GM10847 (cell line): Measurements from ENCODE around the gene ZNF445.

Experiments used
- POLR2A ChIP-seq: IDR thresholded peaks from 2 replicates; pipeline ENCODE4 v1.6.1; 2011; ENCODE audit not compliant: insufficient read length; ENCODE audit errors: extremely low read depth

The ZNF445 gene

DNA sequence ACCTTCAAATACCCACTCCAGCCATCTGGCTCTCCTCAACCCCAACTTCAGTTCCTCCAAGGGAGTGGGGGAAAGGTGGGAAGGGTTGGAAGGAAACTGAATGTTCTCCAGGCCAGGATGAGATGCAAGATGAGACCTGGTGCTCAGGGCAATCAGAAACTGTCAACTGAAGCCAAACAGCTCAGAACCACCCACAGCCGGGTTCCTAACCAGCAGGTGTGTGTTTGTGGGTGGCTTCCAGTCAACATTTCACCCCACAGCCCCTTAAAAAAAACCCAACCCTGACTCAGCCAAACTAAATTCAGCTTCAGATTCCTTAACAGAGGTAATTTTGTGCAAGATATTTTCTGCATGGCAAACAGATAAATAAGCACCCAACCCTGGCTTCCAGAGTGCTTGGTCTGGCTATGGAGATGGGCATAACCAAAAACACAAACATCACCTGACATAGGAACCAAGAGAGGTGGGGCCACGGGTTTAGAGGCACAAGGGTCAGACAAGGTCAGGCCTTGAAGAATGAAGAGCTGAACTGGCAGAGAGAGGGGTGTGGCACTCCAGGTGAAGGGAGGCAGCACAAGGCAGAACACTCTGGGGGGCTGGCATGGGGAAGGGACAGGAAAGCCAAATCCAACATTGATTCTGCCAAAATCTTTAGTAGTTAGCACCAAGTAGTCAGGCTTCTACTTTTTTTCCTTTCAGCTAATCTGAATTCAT lies 34.7 kb downstream of the ZNF445 start:
- TF ChIP-seq POLR2A = no peak

DNA sequence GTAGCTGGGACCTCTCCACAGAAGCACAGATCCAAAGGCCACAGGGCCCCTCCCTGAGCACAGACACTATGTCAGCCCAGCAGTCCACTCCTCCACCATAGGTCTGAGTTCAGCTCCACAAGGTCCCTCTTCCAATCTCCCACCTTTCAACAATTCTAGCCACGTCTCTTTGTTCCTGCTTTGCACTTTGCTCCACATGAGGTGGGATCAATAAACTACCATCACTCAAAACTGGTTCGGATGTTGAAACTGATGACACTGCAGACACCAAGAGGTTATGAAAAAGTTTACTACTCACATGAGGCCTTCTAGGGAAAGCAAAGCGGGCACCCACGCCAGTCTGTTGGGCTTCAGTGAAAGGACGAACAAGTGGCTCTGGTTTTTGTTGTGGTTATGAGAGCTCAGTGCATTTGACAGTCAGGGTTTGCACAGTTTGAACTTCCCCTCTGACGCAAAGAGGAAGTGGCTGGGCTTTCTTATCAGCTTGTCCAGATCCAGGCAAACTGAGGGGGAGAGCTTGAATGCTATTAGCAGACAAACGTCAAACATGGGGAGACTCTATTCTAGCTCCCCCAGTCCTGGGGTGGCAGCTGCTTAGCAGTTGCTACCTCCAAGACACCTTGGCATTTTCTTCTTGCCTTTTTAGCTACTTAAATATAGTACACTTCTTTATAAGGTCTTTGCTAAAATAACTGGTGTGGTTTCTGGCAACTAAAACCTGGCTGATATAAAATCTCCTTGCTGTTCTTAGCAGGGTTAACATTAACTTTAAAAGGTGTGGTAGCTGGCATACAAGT lies 37.8 kb downstream of the ZNF445 start:
- TF ChIP-seq POLR2A = no peak

DNA sequence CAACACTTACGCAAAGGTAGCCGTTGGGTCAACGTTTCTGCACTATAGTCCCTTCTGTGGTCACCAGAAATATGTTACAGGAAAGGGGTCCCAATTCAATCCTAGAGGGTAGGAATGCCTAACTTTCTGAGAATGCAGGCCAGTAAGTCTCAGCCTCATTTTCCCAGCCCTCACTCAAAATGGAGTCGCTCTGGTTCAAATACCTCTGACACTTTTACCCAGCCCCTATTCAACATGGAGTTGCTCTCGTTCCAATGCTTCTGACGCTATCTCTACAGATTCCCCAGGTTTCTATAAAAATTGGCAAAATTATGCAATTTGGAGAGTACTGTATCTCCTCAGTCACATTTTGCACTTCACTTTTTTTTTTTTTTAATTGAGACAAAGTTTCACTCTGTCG lies 39.7 kb downstream of the ZNF445 start:
- no peak for TF ChIP-seq POLR2A

DNA sequence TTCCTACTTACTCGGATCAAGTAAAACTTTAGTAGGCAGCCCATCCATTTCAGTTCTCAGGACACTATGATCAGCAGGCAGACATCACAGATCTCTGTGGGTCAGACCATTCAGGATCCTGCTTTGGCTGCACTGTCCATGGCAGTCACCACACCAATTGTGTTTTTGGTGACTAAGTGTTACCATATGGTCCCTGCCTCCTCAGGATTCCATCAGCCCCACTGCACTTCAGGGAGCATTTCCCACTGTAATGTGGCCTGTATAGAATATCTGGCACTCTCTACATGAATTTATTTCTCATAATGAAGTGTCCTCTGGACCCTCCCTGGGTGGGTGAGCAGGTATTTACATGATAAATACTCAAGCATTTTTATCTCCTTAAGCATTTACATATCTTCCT lies 41.3 kb downstream of the ZNF445 start:
- TF ChIP-seq POLR2A = no peak

DNA sequence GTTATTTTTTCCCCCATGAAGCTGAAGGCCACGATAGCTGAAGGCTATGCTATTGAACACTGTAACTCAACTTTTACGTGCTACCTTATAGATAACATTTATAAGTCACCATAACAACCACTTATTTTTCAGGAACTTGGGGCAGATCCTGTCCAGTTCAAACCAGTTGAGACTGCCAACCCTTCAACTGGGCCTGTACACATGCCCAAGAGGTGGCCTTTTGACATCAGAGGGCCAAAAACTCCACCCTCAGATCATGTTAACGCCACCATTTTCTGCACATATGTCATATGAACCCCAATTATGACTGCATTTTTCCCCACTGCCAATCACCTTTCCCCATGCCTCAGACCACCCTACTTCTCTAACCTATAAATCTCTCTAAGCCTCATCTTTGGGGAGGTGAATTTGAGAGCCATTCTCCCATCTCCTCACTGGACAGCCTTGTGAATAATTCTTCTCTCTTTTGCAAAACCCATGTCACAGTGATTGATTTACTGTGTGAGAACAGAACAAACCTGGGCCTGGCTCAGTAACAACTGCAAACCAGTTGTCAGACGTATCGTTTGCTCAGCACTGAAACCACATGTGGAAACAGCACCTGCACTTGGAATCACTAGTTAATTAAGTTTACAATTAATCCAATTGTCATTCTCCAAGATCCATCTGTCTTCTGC lies 42.5 kb downstream of the ZNF445 start:
- TF ChIP-seq POLR2A = no peak

DNA sequence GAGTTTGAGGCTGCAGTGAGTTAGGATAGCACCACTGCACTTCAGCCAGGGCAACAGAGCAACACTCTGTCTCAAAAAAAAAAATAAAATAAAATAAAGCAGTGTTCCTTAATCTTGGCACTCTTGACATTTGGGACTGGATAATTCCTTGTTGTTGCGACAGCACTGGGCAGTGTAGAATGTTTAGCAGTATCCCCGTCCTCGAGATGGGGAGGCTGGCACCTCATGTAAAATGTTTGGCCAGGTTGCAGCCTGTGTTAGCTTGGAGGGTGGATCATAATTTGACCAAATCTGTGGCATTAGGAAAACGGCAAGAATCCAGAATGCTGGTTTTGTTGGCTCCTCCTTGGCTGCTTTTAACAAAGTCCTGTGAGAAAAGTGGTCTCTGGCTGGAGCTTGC lies 47.0 kb downstream of the ZNF445 start:
- TF ChIP-seq POLR2A = no peak

DNA sequence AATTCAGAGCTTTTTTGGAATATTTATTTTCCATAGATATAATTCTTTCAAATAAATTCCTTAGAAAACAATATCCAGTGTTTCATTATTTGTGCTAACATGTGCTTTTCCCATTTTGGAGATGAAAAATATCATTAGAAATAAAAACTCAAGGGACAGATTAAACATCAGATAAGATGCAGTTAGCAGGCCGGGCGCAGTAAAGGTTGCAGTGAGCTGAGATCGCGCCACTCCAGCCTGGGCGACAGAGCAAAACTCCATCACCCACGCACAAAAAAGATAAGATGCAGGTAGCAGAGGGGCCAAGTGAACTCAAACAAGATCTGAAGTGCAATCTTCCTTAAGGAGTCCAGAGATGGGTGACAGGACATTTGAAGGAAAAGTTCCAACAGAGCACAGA lies 48.0 kb downstream of the ZNF445 start:
- no peak for TF ChIP-seq POLR2A

DNA sequence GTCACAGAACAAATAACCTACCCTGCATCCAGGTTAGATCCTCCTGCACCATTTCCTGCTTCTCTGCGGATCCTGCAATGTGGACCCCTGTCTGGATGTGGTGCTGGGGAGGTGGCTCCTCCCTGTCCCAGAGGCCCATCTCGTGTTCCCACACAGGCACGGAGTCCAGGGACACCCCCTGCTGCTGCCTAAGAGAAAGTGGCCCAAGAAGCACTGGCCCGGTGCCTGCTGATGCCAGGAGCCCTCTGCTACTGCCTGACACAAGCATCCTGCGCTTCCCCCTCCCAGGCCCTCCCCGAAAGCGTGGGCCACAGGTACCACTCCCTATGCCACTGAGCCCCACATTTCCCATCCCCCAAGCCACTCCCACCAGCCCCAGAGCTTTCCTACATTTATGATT lies 48.6 kb downstream of the ZNF445 start:
- no peak for TF ChIP-seq POLR2A

DNA sequence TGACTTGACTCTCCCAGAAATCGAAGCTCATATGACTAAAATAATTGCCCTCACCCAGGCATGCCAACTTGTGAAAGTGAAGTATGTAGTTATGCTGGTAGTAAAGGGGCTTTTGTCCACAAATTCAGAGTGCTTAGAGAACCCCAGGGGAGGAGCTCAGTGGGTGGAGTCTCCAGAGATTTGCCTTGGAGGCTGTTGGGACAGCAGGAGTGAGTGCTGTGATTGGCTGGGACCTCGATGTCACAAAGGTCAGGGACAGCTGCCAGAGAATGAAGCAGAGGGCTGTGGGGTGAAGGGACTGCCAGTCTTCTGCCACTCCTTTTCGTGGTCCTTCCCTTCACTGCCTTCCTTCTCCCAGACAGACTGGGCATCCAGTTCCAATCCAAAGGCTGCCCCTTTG lies 49.8 kb downstream of the ZNF445 start:
- no peak for TF ChIP-seq POLR2A

DNA sequence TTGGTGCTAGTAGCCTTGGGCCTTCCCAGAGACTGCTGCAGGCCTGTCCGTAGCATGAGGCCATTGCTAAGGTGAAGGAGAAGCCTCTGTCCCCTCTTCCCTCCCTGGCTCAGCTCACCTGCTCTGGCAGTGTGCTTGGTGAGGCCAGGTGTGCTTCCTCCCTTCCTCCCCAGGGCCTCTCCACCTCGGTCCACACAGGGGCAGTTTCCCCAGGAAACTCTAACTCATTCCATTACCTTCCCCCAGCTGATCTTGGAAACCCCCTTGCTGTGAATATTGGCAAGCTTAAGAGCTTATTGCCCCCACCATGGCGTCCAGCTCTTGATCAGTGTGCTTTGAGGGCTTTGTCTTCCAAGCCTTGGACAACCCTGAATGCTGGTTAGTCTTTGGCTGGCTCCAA lies 52.7 kb downstream of the ZNF445 start:
- no peak for TF ChIP-seq POLR2A

DNA sequence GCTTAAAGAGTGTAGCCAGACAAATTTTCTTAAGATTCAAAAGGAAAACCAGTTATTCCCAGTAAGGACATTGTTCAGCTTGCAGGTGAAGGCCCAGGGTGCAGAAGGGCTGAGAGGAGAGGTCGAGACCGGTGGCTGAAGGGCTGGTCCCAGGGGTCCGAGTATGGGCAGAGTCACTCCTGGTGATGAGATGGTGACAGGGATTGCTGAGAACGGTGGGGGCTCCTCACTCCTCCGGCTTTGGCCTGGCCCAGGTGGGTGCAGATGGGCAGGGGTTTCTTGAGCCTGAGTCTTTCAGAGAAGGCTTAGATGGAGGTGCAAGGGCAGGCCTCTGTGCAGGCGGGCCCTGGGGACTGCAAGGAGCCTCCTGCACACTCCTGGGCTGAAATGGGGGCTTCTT lies 56.2 kb downstream of the ZNF445 start:
- no peak for TF ChIP-seq POLR2A

DNA sequence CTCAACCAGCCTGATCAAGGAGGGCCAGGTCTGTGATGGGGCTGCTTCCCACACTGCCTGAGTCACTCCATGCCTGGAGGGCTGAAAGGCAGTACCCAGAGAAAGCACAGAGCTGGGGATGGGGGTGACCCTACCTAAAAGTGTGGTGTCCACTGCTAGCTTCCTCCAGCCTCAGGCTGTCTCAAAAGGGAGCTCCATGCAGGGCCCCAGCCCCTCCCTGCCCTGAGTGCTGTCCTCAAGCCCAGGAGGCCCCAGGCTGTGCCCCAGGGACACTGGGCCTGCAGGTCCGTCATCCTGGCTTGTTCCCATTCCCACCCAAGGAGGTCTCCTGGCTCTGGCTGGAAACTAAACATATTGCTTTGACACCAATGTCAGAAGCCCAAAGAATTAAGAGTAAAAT lies 56.8 kb downstream of the ZNF445 start:
- TF ChIP-seq POLR2A = no peak

DNA sequence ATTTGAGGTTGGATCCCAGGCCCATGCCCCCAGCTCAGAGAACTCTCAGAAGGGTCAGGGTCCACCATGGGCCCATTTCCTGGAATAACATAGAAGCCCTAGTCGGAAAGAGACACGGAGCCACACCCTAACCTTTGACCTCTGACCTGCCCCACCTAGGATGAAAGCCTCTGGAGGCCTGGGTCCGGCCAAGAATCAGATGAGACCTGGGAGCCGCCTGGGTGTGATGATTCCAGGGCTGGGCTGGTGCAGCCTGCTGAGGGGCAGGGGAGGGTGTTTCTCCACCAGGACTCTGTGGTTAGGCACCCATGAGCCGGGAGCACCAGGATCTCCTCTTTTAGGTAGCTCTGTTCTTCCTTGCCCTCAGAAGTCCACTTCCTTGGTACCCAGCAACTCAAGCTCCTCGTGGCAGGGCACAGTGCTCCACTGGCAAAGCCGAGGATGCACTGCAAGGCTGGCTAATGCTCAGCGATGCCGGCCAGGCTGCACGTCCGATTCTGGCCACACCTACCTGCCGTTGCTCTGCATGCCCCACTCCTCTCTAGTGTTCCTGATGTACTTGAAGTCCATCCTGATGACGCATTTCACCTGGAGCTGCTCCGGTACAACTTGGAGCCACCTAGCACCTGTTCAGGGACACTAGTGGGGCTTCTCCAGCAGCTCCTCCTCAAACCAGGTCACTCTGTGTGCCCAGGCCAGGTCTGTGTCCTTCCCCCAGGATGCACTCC lies 57.4 kb downstream of the ZNF445 start:
- TF ChIP-seq POLR2A = no peak

DNA sequence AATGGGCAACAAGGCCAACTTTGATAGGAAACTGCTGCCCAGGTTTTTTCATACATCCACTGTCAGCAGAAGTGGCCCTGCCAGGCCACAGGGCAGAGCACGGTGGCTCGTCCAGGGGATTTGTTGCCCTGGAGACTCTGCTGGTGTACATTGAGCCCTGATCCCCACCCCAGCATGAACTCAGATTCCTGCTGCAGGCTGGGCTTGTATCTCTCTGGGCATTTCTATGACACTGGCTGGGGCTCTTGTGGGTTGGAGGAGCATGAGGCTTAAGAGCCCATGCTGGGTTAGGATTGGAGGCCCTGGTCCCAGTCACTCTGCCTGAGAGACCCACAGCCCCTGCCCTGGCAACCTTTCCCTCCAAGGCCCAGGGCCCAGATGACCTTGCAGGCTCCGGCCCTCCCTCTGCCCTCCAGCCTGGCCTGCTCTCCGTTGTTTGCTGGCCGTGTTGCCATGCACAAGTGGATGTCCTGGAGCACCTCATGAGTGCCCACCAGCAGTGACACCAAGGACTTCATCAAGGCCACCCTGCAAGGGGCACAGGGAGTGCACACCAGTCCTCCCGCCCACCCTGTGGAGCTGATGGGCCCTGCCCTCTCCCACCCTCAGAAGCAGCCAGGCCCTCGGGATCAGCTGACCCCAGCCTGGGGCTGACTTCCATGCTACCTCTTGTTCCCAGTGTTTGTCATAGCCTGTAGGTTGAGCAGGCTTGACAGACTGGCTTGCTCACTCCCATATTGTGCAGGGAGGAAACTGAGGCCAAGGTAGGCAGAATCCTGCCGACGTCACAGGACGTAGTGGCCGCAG lies 58.2 kb downstream of the ZNF445 start:
- no peak for TF ChIP-seq POLR2A

DNA sequence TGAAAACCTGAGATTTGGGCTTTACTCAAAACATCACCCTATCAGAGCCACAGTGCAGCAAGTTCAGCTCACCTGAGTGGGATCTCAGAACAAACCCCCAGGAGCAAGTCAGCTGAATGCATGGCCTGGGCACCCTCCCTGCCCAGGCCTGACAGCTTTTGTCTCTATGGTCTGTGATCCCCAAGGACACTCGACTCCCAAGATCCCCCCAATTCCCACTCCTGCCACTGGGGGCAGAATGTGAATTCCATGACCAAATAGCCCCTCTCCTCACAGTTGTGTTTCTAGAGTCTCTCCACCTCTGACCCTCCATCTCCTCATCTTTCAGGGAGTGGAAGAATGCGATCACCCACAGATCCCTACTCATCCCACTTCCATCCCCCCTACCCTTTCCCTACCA lies 58.9 kb downstream of the ZNF445 start:
- TF ChIP-seq POLR2A = no peak
